Adipose tissue (tissue), 3 donors: Measurements from ENCODE around the gene CERT1. TPM values are rescaled to one million over a fixed set of nuclear protein-coding genes. Genes with fewer than 3 reads are reported as not detected.
A peak's percentile ranks its signal among the peaks of the same experiment; 100 is the strongest.
"Not testable (repeated sequence)": the region's sequence is repeated elsewhere in the genome, so short reads cannot be mapped to it uniquely, and the experiment has no call there.

Experiments used
- H3K27ac ChIP-seq: one replicate; pipeline ENCODE4 v1.5.1; 2013; ENCODE audit warnings: low read depth, low read length
- WGBS, 3 donors: extraction: QIAGEN DNeasy Blood & Tissue Kit; methylation state at CpG; one replicate each; pipeline ENCODE4 v1.1.7; 2013; 5-methylcytosine and 5-hydroxymethylcytosine counted together
- polyA plus RNA-seq, 3 donors: library from polyadenylated mRNA; stranded (reverse); fragments of 200-250 nt; gene quantifications; one replicate each; pipeline ENCODE4 v1.2.3, GENCODE V29; 2013
- donor health status: healthy with polysubstance abuse.
- donor health status: Bipolar disorder and iron deficiency.
- donor health status: healthy.

CERT1 gene
- polyA plus RNA-seq, 3 donors, result 9.3 to 38.5 (median 19.0) TPM

- 0 to 1% (median 0%) methylated on average over 49 to 50 of the region's 50 CpGs for WGBS, 3 donors
- H3K27ac ChIP-seq, result peak overlapping the region; percentile 60
Observed at GRCh38 chr5:75337366-75338021, 173.9 kb downstream of the CERT1 start.

DNA sequence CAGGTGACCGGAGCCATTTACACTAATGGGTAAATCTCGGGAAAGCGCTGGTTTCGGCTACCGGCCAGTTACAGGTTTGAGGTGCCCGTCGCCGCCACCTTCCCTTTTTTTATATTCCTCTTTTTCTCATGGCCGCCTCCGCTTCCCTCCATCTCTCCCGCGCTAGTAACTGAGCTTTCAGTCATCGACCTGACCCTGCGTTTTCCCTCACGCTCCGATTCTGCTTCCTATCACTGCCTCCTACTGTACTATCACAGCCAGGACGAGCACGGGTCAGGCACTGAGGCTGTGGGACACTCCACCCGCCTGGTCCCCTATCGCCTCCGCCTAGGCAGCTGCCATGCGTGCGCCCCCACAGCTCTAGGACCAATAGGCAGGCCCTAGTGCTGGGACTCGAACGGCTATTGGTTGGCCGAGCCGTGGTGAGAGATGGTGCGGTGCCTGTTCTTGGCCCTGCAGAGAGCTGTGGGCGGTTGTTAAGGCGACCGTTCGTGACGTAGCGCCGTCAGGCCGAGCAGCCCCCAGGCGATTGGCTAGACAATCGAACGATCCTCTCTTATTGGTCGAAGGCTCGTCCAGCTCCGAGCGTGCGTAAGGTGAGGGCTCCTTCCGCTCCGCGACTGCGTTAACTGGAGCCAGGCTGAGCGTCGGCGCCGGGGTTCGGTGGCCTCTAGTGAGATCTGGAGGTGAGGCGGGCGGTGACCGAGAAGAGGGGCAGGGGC is 174.7 kb downstream of the CERT1 start, which contains the start of gene HMGCR:
HMGCR (plus strand) TSS at position 606 of the 722 bp plus-strand sequence. CDS start 5,386 bp downstream, outside the sequence.
- 0 to 1% (median 0%) methylated on average over 56 of the region's 56 CpGs for WGBS, 3 donors
- H3K27ac ChIP-seq, result peak within 1 kb of the TSS; percentile 60

GRCh38 chr5:75335952-75336614 is 175.3 kb downstream of the CERT1 start:
- H3K27ac ChIP-seq, result no peak overlapping the region
- 8 to 20% (median 15%) methylated on average over 12 of the region's 12 CpGs for WGBS, 3 donors

DNA sequence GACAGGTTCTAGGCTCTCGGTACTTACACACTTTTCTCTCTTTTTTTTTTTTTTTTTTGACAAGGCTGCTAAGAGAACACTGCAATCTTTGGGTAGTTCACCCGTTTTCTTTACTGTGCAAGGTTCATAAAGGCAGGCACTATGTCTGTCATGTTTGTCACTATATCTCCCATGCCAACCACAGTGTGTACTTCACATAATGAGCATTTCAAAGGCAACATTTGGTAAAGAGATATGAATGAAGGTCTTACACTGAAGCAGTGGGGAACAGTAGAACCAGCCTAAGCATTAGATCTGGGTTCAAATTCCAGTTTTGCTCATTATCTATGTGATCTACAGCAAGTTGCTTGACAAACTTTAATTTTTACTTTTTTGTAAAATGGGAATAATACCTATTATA is 175.9 kb downstream of the CERT1 start:
- no peak overlapping the region for H3K27ac ChIP-seq

GRCh38 chr5:75334413-75334812 is 177.0 kb downstream of the CERT1 start:
- not testable (repeated sequence) for H3K27ac ChIP-seq
- 82 to 90% (median 84%) methylated on average over 9 to 10 of the region's 10 CpGs for WGBS, 3 donors

More for the DNA sequence above, 175.9 kb downstream of the CERT1 start:
- 34 to 89% (median 87%) methylated on average over 2 of the region's 2 CpGs for WGBS, 3 donors

- H3K27ac ChIP-seq, result not testable (repeated sequence)
- WGBS, 3 donors, result 97% methylated on average over 19 to 22 of the region's 23 CpGs
Observed at GRCh38 chr5:75333759-75334158, 177.7 kb downstream of the CERT1 start.

- H3K27ac ChIP-seq, result no peak overlapping the region
- WGBS, 3 donors, result 71 to 72% (median 72%) methylated on average over 4 of the region's 4 CpGs
Observed at GRCh38 chr5:75331095-75332090, 180.0 kb downstream of the CERT1 start.

GRCh38 chr5:75330404-75330803 is 181.0 kb downstream of the CERT1 start:
- WGBS, 3 donors, result 86 to 94% (median 93%) methylated on average over 7 of the region's 7 CpGs

More at GRCh38 chr5:75330404-75330803, 181.0 kb downstream of the CERT1 start:
- no peak overlapping the region for H3K27ac ChIP-seq

Other genes with a start within 250 kb of the CERT1 start
- 10 to 100 TPM in 1 of 3 donors, 1 to 10 TPM in 2; 3.9 to 17.3 (median 10.0) TPM for gene HMGCR, start 174.4 kb downstream of the CERT1 start, polyA plus RNA-seq
- gene POLK, start 262 bp upstream of the CERT1 start, polyA plus RNA-seq, result 1 to 10 TPM; 3.7 to 7.3 (median 6.3) TPM
- 1 to 10 TPM in 1 of 3 donors, under 1 TPM in 2; 0.16 to 1.1 (median 0.46) TPM for gene ANKDD1B, start 99.8 kb upstream of the CERT1 start, polyA plus RNA-seq
- 1 to 10 TPM; 3.5 to 6.7 (median 3.7) TPM for gene POC5, start 205.8 kb upstream of the CERT1 start, polyA plus RNA-seq